Activated T-cell treated with anti-CD3 and anti-CD28 coated beads for 48 hours (primary cell): ENCODE results near the gene NME9.

Experiments used
- DNase-seq: peaks from one replicate; pipeline ENCODE4 v3.0.0-alpha.2; 2020; ENCODE audit warnings: low read depth

Gene NME9

DNA sequence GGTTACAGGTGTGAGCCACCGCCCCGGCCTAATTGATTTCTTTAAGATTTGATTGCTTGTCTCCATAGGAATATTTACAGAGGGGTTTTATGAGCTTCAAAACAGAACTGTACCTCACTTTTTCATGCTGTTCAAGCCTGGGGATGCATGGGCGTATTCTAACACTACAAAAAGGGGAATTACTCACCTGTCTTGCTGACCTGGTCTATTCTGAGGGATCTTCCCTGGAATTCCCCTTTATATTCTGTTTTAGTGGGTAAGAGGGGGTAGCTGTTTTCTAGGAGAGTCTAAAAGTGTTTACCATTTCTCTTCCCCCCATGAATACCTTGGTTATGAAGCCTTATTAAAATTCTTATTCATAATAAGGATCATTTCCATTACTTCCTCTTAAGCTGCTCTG, 48.1 kb downstream of the NME9 start:
- no peak for DNase-seq

DNA sequence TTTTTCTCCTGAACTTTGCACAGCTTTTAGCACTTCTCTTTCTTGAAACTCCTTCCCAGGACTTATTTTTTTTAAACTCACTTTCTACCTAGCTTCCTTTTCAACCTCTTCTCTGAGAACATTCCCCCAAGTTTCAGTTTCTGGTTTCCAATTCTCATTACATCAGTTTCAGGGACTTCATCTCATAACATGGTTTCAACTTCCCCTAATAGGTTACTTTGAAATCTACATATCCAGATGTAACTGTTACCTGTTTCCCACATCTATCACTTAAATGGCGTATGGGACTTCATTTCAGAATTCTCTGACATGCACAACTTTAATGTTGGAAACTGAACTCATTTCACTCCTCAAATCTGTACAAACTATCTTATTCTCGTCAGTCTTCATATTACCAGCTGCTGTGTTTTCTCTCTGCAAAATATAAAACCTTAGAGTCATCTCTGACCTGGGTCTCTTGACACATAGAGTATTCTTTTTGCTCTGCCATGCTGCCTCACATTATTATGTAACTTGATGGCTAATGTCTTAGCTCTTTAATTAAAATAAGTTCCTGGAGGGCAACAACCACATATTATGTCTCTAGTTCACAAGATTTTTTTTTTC, 58.4 kb downstream of the NME9 start:
- DNase-seq, result no peak

DNA sequence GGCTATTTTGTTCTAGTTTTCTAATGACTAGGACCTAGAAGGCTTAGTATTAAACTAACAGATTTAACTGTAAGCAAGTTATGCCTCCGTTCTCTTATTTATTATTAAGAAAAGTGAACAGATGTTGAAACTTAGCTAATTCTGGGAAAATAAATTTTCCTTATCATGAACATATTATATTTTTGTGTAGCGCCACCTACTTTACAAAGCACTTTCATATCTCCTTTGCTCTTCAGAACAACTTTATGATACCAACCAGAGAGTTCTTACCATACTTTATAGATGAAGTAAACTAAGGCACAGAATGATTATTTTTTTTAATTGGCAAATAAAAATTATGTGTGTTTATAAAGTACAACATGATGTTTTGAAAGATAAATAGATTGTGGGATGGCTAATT, 59.4 kb downstream of the NME9 start:
- DNase-seq, result no peak

DNA sequence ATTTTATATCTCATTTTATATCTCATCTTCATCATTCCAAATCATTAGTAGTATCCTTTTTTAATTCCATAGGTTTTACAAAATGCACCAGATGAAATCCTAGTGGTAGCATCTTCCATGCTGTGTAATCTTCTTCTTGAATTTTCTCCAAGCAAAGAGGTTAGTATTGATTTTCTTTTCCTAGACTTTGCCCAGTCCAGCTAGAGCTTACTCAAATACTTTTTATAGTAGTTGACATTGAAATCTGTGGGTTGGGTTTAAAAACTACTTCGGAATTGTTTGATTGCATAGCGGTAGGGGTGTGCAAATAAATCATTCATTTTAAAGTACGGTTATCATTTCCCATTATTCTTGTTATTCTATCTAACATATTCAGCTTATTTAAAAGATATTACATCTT, 62.6 kb downstream of the NME9 start:
- DNase-seq, result no peak

DNA sequence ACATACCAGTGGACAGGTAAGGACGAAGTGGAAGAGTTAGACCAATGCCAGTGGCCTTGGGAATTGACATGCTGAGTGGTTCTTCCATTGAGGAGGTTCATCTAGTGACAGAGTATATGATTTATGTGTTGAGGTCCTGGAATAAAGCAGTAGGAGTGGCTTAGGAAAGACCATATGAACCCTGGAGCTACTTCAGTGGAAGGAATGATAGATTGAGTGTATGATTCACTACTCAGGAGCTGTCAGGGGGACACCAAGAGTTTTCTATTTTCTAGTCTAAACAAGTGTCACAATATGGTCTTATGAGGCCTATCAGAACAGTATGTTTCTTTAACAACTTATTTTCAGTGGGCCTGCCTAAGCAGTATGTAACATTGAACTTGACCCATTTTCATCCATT, 63.9 kb downstream of the NME9 start:
- no peak for DNase-seq

GRCh38 chr3:138263104-138263503, 66.5 kb downstream of the NME9 start:
- DNase-seq, result no peak

DNA sequence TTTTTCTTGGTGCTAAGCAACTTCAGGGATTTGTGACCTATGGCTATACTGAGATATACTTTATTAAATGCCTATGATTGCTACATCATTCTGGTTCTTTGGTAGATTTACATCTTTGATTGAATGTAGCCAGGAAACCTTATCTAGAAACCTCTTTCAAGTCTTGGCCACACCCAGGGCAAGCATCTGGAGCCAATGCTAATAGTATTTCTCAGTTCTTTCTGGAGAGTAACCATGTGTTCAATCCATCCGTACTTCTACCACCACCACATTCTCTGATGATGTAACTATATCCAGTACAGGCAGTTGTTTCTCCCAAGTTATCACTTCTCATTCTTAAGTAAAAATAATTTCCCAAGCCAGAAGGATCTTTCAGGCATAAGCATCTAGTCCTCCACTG, 69.0 kb downstream of the NME9 start:
- no peak for DNase-seq

DNA sequence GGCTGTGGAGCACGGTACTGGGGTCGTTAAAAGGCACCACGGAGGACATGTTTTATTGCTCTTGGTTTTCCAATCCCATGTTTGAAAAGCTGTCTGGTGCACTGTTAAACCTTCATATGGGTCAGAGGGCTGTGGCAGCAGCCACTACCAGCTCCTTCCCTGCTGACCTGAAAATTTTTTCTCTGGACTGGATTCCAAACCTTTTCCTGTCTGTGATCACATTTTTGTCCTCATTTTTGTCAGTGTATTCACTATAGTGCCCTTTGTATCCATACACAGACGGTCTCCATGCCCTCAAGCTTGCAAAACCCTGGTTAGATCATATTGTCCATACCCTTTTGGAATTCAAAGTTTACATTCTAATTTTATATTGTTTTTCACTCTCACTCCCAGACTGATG, 70.5 kb downstream of the NME9 start:
- DNase-seq, result no peak

DNA sequence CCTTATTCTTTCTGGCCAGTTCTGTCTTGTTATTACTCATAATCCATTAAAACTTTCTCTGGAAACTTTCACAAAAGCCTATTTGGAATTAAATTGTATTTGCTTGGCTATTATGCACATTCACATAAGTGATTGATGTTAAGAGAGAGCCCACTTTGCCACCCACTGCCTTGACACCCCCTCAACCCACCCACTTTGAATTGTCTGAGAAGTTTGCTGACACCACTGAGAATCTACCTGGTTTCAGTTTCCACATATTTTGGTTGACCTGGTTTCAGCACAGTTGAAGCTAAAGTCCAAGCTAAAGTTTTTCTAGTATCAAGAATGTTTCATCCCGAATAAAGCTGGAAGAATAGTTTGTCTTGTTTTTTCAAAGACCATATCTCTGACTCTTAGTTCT, 71.7 kb downstream of the NME9 start:
- no peak for DNase-seq

DNA sequence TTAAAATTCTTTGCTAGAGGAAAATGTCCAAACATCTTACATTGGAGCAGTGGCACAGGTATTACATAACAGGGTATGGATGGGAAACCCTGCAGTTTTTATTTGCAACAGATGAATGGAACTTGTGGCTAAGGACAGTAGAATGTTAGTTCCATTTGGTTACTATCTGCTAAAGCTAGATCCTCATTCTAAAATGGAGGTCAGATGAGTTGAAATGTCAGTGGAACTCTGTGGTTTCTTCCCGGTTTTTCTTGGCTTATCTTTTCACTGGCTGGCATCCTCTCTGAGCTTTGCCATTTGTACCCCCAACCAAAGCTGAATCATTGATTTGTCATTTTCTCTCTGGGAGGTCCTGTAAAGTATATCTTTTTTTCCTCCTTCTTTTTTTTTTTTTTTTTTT, 73.6 kb downstream of the NME9 start:
- DNase-seq, result no peak

- DNase-seq, result no peak
These were observed 75.4 kb downstream of the NME9 start for GRCh38 chr3:138254216-138254615.

GRCh38 chr3:138253609-138254008, 76.0 kb downstream of the NME9 start:
- DNase-seq, result no peak
